ENCODE results near the gene SULT1B1. TPM values are rescaled to one million over a fixed set of nuclear protein-coding genes. Genes with fewer than 3 reads are reported as not detected.

SULT1B1 gene
- total RNA-seq, 1 experiment from 2014 or later: not detected

- H2AFZ ChIP-seq (ENCODE audit: low read length): no peak overlapping the region
- no CpG with 5 or more reads among the region's 1 CpG for WGBS (ENCODE audit: extremely low coverage, insufficient read length, low lambda C conversion rate)
- no peak overlapping the region for H3K27ac Mint-ChIP-seq
- TF ChIP-seq CTCF (conservative IDR thresholded peaks at IDR 0.05): no peak
- no peak overlapping the region for H3K4me3 Mint-ChIP-seq
- no peak overlapping the region for H2BK20ac ChIP-seq (ENCODE audit: low read depth, low read length, poor library complexity, severe bottlenecking)
- peaks cover 7 to 9% of the 10 kb centered on the region in 2 experiments for H3K4me1 Mint-ChIP-seq
- no peak overlapping the region for H2BK15ac ChIP-seq (ENCODE audit: low read depth, low read length)
- no peak overlapping the region for H2BK12ac ChIP-seq (ENCODE audit: insufficient read length, low read depth, low read length)
- no peak overlapping the region for H2AK5ac ChIP-seq (ENCODE audit: insufficient read length, low read length)
- H3K4ac ChIP-seq (ENCODE audit: low read depth, low read length): no peak overlapping the region
- H3K79me2 ChIP-seq (ENCODE audit: insufficient read depth, low read length): no peaks in the 10 kb centered on the region
- no peaks in the 10 kb centered on the region for H3K23me2 ChIP-seq (ENCODE audit: insufficient read length, low read depth, low read length, poor library complexity, severe bottlenecking)
- H3K9me3 Mint-ChIP-seq: peaks cover 4 to 6% of the 10 kb centered on the region in 2 experiments; a peak in 4 of 5 replicates
- no peaks in the 10 kb centered on the region for H3K27me3 Mint-ChIP-seq (ENCODE audit: low read depth)
- H3K36me3 Mint-ChIP-seq (ENCODE audit: insufficient read depth in 1 of 3, low read depth in 3 of 3): peaks cover 0 to 4% (median 2%) of the 10 kb centered on the region in 3 experiments; a peak in 3 of 7 replicates
- no peak overlapping the region for H2BK120ac ChIP-seq (ENCODE audit: low read depth, low read length, poor library complexity, severe bottlenecking)
- no peak overlapping the region for H3K23ac ChIP-seq (ENCODE audit: insufficient read length, low read depth, low read length)
- DNase-seq: no peak
- no peaks in the 10 kb centered on the region for H3K27me3 ChIP-seq (ENCODE audit: insufficient read depth, low read length)
- no peak overlapping the region for H3K4me2 ChIP-seq (ENCODE audit: insufficient read depth, insufficient read length, low read length)
- no peaks in the 10 kb centered on the region for H4K20me1 ChIP-seq (ENCODE audit: control insufficient read depth, insufficient read depth, insufficient read length)
- no peak overlapping the region for H2BK5ac ChIP-seq (ENCODE audit: insufficient read length, low read length)
- H3T11ph ChIP-seq (ENCODE audit: low read length): no peak overlapping the region
- H3K14ac ChIP-seq (ENCODE audit: insufficient read depth, low read length): no peak overlapping the region
- no peak overlapping the region for H3K27ac ChIP-seq (ENCODE audit: insufficient read length, low read depth, low read length)
- no peaks in the 10 kb centered on the region for H3K79me1 ChIP-seq (ENCODE audit: insufficient read depth, low read depth, low read length, poor library complexity, severe bottlenecking)
- no peak overlapping the region for H4K5ac ChIP-seq (ENCODE audit: insufficient read length, low read depth, low read length)
- no peak overlapping the region for H4K8ac ChIP-seq (replicated peaks; ENCODE audit: insufficient read length, low read depth, low read length)
- no peaks in the 10 kb centered on the region for H3K9me3 ChIP-seq (ENCODE audit: control insufficient read depth, low read depth, low read length)
- no peak overlapping the region for H3K9ac ChIP-seq (ENCODE audit: extremely low read depth, insufficient read length, low read length)
- H3K56ac ChIP-seq (ENCODE audit: insufficient read length, low read depth, low read length): no peak overlapping the region
- H3K4me1 ChIP-seq (ENCODE audit: insufficient read depth, low read length): peaks cover 2% of the 10 kb centered on the region; the same call in 1 of the 2 replicates
- H4K91ac ChIP-seq (ENCODE audit: insufficient read length, low read depth, low read length): no peak overlapping the region
- no peak overlapping the region for H3K18ac ChIP-seq (ENCODE audit: insufficient read length, low read depth, low read length)
Measured at GRCh38 chr4:69765751-69766150, 5.3 kb upstream of the SULT1B1 start.

Data from H9 (cell line).